Activated B cell treated with CpG ODN at 0.5 μM for 24 hours (primary cell): ENCODE data around the gene ARL2. TPM values are rescaled to one million over a fixed set of nuclear protein-coding genes. Genes with fewer than 3 reads are reported as not detected.

Experiments used
- ATAC-seq: fragments of 200-7000 bp; cut with Tn5 transposase; one replicate; pipeline ENCODE4 v1.10.0; 2021; ENCODE audit warnings: low read depth, mild to moderate bottlenecking, moderate library complexity
- CTCF ChIA-PET: fragments of 350-600 bp; sonication (Branson Sonifier 250); formaldehyde crosslinking; loops from one replicate; lab custom pipeline; 2021; ENCODE audit warnings: antibody characterized with exemption; lab: Charles Lee
- POLR2A ChIA-PET: fragments of 350-600 bp; sonication (Branson Sonifier 250); formaldehyde crosslinking; loops from one replicate; lab custom pipeline; 2021; ENCODE audit warnings: antibody characterized with exemption; lab: Charles Lee
- DNase-seq: peaks from one replicate; pipeline ENCODE4 v3.0.0; 2022
- H3K27ac Mint-ChIP-seq: one replicate; pipeline ENCODE4 v1.8.0; 2020; ENCODE audit warnings: mixed read lengths
- H3K27me3 Mint-ChIP-seq: one replicate; pipeline ENCODE4 v1.8.0; 2021; ENCODE audit warnings: mixed read lengths
- H3K36me3 Mint-ChIP-seq: one replicate; pipeline ENCODE4 v1.8.0; 2021; ENCODE audit warnings: low read depth, mixed read lengths
- H3K4me1 Mint-ChIP-seq: one replicate; pipeline ENCODE4 v1.8.0; 2021; ENCODE audit warnings: mixed read lengths
- H3K4me3 Mint-ChIP-seq: one replicate; pipeline ENCODE4 v1.8.0; 2020; ENCODE audit warnings: mild to moderate bottlenecking, mixed read lengths
- H3K9me3 Mint-ChIP-seq: one replicate; pipeline ENCODE4 v1.8.0; 2020; ENCODE audit warnings: mixed read lengths
- intact Hi-C: fragments of 100-400 bp; cut with micrococcal nuclease; formaldehyde crosslinking; loops from one replicate; pipeline ENCODE4 v1.15.1; 2024
- total RNA-seq: library from RNA; stranded (reverse); gene quantifications from 2 replicates; pipeline ENCODE4 v1.2.3, GENCODE V29; 2022
- TF ChIP-seq, protein P1 (sequence below): fragments of 200-600 bp; IDR thresholded peaks from one replicate; pipeline ENCODE4 v1.8.0; 2022; ENCODE audit warnings: antibody characterized with exemption, mild to moderate bottlenecking

ARL2 gene
- 65.6 and 79.4 TPM in 2 replicates for total RNA-seq

DNA sequence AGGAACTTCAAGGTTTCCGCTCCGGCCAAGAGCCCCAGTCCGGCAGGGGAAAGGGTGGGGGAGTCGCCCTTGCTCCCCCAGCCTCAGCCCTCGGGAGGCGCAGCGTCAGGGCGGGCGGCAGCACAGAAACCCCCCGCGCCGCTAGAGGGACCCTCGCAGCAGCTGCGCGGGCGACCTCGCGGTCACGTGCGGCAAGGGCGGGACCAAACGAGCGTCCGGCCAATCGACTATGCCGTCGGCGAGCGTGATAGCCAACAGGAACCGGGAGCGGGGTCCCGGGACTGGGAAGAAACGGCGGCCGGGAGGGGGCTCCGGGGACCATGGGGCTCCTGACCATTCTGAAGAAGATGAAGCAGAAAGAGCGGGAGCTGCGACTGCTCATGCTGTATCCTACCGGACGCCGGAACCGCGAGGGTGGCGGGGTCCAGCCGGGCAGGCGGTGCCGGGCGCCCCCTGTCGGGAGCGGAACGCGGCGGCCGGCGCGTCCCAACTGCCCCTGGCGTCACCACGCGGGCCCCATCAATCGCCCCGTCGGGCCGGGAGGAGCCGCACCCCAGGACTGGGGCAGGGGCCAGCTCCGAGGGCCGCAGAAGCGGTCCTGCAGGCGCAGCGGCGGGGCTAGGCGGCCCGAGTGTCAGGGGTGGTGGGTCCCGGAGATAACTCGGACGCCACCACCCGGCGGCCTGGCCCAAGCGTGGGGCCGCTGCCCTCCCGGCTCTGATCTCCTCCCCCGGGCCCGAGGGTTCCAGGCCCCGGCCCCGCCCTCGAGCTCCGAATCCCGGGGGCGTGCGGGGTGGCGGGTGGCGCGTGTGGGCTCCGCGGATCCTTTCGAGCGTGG, at the start of gene ARL2:
TSS of gene ARL2 (plus strand) at position 273 of the 838 bp plus-strand sequence. CDS start at position 321, 48 bp downstream.
- H3K4me3 Mint-ChIP-seq = peak within 1 kb of the TSS; percentile 90
- CTCF ChIA-PET = interaction anchor here (0.6 to 2.8 kb wide), 20 partner anchors 8 to 376 kb away, joined by 3 to 15 read pairs (median 4); partner anchors contain the start of genes ATG2A, BATF2, CDC42BPG and CDCA5

DNA sequence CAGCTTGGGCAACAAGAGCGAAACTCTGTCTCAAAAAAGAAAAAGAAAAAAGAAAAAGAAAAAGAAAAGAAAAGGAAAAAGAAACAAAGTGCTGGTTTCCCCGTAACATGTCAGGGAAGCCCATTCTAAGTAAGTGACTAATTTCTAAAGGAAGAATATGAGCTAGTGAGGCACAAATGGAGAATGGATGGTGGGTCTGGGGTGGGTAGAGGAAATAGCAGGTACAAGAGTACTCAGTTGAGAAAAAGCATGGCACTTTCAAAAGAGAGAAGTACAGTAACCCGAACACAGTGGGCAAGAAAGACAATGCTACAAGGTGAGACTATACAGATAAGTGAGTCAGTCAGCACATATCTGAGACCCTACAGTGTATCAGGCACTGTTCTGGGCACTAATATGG, 46.6 kb upstream of the ARL2 start:
- H3K36me3 Mint-ChIP-seq = no peaks in the 10 kb centered on the region
- CTCF ChIA-PET = no interaction called here
- no peak overlapping the region for H3K4me3 Mint-ChIP-seq

More for the DNA sequence above, at the start of gene ARL2:
- TF ChIP-seq, protein P1, sequence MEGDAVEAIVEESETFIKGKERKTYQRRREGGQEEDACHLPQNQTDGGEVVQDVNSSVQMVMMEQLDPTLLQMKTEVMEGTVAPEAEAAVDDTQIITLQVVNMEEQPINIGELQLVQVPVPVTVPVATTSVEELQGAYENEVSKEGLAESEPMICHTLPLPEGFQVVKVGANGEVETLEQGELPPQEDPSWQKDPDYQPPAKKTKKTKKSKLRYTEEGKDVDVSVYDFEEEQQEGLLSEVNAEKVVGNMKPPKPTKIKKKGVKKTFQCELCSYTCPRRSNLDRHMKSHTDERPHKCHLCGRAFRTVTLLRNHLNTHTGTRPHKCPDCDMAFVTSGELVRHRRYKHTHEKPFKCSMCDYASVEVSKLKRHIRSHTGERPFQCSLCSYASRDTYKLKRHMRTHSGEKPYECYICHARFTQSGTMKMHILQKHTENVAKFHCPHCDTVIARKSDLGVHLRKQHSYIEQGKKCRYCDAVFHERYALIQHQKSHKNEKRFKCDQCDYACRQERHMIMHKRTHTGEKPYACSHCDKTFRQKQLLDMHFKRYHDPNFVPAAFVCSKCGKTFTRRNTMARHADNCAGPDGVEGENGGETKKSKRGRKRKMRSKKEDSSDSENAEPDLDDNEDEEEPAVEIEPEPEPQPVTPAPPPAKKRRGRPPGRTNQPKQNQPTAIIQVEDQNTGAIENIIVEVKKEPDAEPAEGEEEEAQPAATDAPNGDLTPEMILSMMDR = peak; percentile 54
- DNase-seq = peak; percentile 89
- POLR2A ChIA-PET = interaction anchor here (0.6 to 2.4 kb wide), 23 partner anchors 13 to 601 kb away, joined by 3 to 13 read pairs (median 5); partner anchors contain the start of genes ATG2A, BATF2, MAJIN and PCNX3
- Mint-ChIP-seq H3K27me3 (no peaks in the 10 kb centered on the region), H3K4me1 (peaks cover 26% of the 10 kb centered on the region), H3K36me3 (peaks cover 20% of the 10 kb centered on the region), H3K9me3 (no peaks in the 10 kb centered on the region), H3K27ac (peak within 1 kb of the TSS; percentile 96)
- peak; percentile 80 for ATAC-seq
- intact Hi-C loops = loop anchor here (1.0 to 5.0 kb wide), 18 partner anchors 13 to 318 kb away; partner anchors contain the start of genes ATG2A, CAPN1, CDCA5 and DPF2

DNA sequence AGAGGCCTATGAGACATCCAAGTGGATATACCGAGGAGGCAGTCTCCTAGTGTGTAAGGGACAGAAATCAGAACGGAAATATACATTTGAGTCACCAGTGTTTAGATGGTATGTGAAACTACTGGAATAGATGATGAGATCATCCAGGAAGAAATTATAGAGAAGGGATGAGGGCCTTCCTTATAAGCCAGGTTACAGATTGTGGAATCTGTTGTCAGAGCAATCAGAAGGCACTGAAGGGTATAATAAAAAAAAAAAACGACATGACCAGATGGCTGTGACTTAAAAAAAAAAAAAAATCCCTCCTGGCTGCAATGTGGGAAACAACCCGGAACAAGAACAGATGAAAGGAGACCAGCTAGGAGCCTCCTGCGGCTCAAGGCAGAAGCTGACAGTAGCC, 44.8 kb upstream of the ARL2 start:
- TF ChIP-seq, protein P1 = no peak
- Mint-ChIP-seq H3K36me3 (no peaks in the 10 kb centered on the region), H3K27ac (no peak overlapping the region), H3K4me3 (no peak overlapping the region), H3K27me3 (no peaks in the 10 kb centered on the region), H3K4me1 (peaks cover 26% of the 10 kb centered on the region), H3K9me3 (no peaks in the 10 kb centered on the region)
- ATAC-seq (no peak), DNase-seq (no peak)
- CTCF ChIA-PET = no interaction called here
- intact Hi-C loops = loop anchor here (2.0 kb wide), 1 partner anchor 14 kb away; no protein-coding TSS in a partner anchor
- POLR2A ChIA-PET = interaction anchor here (0.6 to 0.7 kb wide), 2 partner anchors 11 to 40 kb away, joined by 3 to 4 read pairs; no protein-coding TSS in a partner anchor

More for the DNA sequence above, 46.6 kb upstream of the ARL2 start:
- ATAC-seq = no peak
- intact Hi-C loops = no loop called here
- Mint-ChIP-seq H3K27me3 (no peaks in the 10 kb centered on the region), H3K4me1 (peaks cover 17% of the 10 kb centered on the region), H3K27ac (no peak overlapping the region), H3K9me3 (no peaks in the 10 kb centered on the region)
- TF ChIP-seq, protein P1 = no peak
- POLR2A ChIA-PET = no interaction called here
- DNase-seq = no peak

DNA sequence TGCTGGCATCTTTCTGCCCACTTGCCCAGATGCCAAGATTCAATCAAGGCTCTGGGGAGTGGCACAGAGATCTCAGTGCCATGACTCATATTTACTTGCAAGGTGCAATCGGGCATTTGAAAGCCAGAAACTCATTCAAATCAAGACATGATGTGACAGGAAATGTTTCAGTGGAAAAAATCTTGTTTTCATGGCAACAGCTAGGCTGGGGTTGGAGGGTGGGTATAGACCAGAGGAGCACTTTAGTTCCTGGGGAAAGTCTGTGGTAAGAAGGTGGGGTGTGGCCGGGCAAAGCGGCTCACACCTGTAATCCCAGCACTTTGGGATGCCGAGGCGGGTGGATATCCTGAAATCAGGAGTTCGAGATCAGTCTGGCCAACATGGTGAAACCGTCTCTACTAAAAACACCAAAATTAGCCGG, 43.2 kb upstream of the ARL2 start:
- peaks cover 34% of the 10 kb centered on the region for H3K4me1 Mint-ChIP-seq
- H3K4me3 Mint-ChIP-seq = peak overlapping the region; percentile 80
- H3K9me3 Mint-ChIP-seq = no peaks in the 10 kb centered on the region
- ChIA-PET POLR2A (interaction anchor here (0.6 to 1.4 kb wide), 7 partner anchors 9 to 701 kb away, joined by 4 to 13 read pairs (median 8); partner anchors contain the start of genes BATF2 and POLA2), CTCF (no interaction called here)
- TF ChIP-seq, protein P1 = no peak
- no peaks in the 10 kb centered on the region for H3K36me3 Mint-ChIP-seq
- H3K27ac Mint-ChIP-seq = peak overlapping the region; percentile 84
- no peaks in the 10 kb centered on the region for H3K27me3 Mint-ChIP-seq
- intact Hi-C loops = loop anchor here (5.0 kb wide), 2 partner anchors 42 to 48 kb away; partner anchors contain the start of genes ARL2 and PPP2R5B
- no peak for DNase-seq
- peak; percentile 54 for ATAC-seq
